CD4-positive, alpha-beta T cell treated with Interleukin-21 for 1 hour (primary cell): ENCODE results near the gene OSBPL5.
"Not testable (repeated sequence)": the region's sequence is repeated elsewhere in the genome, so short reads cannot be mapped to it uniquely, and the experiment has no call there.

ENCODE experiments used
- DNase-seq: peaks from one replicate; pipeline ENCODE4 v3.0.0-alpha.2; 2020

Gene OSBPL5

DNA sequence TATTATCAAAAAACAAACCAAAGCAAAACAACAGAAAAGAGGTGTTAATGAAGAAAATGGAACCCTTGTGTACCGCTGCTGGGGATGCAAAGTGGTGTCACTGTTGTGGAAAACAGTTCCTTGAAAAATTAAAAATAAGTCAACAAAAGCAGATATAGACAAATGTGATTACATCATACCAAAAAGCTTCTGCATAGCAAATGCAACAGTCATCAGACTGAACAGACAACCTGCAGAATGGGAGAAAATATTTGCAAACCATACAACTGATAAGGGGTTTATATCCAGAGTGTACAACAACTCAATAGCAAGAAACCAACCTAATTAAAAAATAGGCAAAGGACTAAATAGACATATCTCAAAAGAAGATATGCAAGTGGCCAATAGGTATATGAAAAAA is 85.0 kb downstream of the OSBPL5 start:
- no peak for DNase-seq

DNA sequence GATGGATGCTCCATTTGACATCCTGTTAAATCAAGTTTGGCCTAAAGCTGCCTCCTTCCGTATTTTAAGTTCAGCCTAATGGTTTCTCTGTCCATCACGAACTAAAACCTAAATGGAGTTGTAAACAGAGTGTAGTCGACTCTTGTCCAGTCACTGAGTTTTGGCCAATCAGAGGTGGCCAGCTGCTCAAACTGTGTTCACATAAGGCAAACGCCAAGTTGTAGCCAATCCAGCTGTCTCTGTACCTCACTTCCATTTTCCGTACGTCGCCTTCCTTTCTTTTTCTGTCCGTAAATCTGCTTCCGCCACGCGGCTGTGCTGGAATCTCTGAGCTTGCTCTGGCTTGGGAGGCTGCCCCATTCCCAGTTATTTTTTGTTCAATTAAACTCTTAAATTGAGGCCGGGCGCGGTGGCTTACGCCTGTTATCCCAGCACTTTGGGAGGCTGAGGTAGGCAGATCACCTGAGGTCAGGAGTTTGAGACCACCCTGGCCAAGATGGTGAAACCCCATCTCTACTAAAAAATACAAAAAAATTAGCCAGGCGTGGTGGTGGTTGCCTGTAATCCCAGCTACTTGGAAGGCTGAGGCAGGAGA is 87.2 kb downstream of the OSBPL5 start:
- DNase-seq, result no peak

DNA sequence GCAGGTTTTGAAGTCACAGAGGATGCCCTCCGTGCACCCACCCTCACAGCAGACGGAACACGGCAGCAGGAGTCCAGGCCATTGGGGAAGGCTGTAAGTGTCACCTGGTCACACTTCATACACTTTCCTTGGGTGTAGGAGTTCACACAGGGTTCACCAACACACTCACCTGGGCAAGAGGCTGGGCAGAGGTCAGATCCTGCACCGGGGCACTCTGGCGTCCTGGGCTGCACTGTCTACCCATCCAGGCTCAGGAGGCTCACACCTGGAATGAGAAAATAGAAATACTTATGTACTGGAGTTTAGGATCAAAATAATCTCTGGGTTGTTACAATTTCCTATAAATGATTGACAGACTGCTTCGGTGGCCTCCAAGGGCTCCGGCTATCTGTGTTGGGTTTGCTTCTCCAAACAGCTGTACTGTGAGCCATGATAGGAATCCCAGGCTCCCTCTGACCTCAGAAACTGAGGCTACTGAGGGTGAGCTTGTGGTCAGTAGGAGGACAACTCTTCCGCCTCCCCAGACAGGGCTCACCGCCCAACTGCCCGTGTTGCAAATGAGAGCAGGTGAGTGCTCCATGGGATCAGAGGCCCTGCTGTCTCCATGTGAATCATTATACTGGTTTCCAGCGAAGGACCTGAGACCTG is 87.8 kb downstream of the OSBPL5 start:
- no peak for DNase-seq

DNA sequence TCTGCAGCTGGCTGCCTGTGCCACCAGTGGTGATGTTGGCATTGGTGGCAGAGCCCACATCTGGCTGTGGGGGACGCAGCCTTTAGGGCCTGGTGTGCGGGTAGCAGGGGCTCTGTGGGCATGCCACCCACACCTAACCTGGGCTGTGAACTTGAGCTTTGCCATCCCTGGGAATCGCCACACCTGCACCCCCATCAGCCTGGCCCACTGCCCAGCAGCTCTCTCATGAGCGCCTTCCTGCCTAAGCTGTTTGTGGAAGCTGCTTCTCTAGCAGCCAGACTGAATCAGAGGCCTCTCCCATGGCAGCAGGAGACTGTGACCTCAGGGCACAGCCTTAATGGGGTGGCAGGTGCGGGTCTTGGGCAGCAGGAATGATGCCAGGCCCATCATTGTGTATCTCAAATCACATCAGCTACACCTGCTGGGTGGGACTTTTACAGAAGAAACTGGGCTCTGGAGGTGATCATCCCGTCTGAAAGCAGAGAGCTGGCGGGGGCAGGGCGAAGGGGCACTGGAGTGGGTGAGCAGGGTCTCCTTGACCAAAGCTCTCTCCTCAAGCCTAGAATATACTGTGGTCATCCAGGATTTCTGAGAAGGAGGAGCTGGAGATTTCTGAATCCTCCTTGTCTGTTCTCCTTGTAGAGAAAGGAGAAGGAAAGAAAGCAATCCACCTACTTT is 90.1 kb downstream of the OSBPL5 start:
- DNase-seq, result no peak

DNA sequence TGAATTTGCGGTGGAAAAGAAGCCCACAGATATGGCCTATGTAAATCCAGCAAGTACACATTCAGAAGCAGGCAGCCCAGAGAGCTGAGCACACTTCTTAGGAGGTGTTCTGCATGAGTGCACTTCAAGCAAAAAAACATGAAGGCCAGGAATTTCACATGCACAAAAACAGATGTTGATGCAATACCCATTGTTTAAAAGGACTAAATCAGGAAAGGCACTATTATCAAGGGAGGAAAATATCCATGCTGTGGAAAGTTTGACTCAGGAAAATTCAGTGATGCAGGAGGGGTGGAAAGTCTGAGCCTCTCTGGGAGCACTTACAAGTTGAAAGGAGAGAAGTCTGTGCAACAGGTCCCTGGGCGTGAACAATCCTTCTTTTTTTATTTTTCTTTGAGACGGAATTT is 92.1 kb downstream of the OSBPL5 start:
- no peak for DNase-seq

DNA sequence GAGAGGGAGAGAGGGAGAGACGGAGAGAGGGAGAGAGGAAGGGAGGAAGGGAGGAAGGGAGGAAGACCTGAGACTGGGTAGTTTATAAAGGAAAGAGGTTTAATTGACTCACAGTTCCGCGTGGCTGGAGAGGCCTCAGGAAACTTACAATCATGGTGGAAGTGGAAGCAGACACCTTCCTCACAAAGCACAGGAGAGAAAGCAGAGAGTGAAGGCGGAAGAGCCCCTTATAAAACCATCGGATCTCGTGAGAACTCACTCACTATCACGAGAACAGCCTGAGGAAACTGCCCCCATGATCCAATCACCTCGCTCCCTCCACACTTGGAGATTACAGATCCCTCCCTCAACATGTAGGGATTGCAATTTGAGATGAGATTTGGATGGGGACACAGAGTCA is 95.7 kb downstream of the OSBPL5 start:
- DNase-seq, result no peak

DNA sequence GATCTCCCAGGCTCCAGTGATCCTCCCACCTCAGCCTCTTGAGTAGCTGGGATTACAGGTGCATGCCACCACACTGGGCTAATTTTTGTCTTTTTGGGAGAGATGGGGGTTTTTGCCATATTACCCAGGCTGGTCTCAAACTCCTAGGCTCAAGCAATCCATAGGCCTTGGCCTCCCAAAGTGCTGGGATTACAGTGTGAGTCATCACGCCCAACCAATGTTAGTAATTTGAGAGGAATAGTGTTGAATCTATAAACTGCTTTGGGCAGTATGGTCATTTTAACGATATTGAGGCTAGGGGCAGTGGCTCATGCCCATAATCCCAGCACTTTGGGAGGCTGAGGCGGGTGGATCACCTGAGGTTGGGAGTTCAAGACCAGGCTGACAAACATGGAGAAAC is 98.8 kb downstream of the OSBPL5 start:
- not testable (repeated sequence) for DNase-seq

DNA sequence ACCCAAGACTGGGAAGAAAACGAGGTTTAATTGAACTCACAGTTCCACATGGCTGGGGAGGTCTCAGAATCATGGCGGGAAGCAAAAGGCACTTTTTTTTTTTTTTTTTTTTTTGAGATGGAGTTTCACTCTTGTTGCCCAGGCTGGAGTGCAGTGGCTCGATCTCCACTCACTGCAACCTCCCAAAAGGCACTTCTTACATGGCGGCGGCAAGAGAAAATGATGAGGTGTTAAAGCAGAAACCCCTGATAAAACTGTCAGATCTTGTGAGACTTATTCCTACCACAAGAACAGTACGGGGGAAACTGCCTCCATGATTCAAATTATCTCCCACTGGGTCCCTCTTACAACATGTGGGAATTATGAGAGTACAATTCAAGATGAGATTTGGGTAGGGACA is 100.4 kb downstream of the OSBPL5 start:
- not testable (repeated sequence) for DNase-seq

DNA sequence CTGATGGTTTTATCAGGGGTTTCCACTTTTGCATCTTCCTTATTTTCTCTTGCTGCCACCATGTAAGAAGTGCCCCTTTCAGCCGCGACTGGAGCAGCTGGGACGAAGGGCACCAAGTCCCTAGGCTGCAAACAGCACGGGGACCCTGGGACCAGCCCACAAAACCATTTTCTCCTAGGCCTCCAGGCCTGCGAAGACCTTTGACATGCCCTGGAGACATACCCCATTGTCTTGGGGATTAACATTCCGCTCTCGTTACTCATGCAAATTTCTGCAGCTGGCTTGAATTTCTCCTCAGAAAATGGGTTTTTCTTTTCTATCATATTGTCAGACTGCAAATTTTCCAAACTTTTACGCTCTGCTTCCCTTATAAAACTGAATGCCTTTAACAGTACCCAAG is 101.2 kb downstream of the OSBPL5 start:
- not testable (repeated sequence) for DNase-seq

DNA sequence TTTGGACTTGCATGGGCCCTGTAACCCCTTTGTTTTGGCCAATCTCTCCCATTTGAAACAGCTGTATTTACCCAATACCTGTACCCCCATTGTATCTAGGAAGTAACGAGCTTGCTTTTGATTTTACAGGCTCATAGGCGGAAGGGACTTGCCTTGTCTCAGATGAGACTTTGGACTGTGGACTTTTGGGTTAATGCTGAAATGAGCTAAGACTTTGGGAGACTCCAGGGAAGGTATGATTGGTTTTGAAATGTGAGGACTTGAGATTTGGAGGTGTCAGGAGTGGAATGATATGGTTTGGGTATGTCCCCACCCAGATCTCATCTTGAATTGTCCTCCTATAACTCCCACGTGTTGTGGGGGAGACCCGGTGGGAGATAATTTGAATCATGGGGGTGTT is 101.7 kb downstream of the OSBPL5 start:
- not testable (repeated sequence) for DNase-seq

DNA sequence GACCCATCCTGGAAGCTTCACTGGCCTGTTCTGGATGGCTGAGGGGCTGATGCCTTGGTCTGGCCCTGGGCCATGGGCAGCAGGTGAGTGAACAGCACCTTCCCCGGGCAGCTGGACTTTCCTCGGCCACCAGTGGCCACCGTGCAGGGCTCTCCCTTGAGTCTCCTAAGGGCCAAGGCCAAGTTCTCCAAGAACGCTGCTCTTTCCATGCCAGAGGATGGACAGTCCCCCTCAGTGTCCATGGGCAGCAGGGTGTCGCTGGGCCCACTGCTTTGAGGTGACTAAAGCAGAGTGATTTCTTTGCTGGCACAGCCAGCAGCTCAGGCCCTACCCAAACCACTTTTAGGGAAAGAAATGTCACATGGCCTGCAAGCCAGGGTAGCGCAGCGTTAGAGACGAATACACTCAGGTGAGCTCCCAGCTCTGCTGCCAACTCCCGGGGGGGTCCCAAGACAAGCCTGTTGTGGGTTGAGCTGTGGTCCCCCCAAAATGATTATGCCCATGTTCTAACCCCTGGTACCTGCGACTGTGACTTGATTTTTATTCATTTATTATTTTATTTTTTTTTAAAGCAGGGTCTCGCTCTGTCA is 104.6 kb downstream of the OSBPL5 start:
- no peak for DNase-seq

DNA sequence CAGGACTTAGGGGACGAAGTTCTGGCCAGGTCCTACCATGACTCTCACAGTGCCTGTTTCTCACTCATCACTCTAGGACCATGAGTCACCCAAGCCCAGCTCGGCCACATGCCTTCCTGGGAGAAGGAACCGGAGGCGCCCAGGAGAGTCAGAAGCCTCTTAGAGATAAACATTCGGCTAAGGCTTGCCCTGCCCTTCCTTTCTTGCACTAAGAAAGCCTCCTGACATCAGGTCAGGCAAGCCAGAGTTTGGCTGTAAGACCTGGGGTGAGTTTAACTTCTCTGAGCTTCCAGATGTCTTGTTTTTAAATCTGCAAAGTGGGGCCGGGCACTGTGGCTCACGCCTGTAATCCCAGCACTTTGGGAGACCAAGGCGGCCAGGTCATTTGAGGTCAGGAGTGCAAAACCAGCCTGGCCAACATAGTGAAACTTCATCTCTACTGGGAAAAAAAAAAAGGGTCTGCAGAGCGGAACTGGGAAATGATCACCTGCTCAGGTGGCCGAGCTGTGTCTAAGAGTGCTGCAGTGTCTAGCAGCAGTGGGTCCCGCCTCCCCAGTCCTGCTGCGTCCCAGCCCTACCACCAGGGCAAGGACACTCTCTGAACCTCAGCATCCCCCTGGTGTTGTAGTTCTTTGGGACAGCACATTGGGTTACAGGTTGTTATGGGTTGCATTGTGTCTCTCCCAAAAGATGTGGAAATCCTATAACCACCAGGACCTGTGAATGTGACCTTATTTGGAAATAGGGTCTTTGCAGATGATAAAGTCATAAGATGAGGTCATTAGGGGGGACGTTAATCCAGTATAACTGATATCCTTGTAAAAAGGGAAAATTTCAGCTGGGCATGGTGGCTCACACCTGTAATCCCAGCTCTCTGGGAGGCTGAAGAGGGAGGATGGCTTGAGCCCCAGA is 106.1 kb downstream of the OSBPL5 start:
- no peak for DNase-seq

DNA sequence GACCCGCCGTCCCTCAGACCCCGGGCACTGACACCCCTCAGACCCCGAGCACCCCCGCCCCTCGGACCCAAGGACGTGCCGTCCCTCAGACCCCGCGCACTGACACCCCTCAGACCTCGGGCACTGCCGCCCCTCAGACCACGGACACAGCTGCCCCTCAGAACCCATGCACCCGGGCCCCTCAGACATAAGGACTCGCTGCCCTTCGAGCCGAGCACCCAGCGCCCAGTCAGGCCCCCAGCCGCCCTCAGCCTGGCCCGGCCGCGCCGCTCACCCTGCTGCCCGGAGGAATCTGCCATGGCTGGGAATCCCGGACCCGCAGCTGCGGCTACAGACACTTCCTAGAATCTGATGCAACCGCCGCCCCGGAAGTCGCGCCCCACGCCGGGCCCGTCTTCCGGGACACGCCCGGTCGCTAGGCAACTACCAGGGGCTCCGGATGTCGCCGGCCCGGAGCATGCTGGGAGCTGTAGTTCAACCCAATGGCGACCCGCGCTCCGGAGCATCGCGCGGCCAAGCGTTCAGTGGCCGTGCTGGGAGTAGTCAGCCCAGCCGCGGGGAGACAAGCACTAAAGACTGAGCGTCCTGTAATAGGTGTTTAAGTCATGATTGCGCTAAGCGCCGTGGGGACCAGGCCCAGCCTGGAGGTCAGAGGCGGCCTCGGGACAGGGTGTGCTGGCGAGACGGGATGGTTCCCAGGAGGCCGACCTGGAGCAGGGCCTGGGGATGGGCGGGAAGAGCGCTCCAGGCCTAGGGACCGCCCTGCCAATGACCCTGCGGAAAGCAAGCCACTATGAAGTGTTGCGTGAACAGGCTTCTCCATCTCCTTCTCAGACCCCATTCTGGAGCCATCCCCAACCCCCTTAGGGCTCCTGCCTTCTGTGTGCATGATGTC is 107.8 kb downstream of the OSBPL5 start, which contains the start of gene CARS1:
Gene CARS1 (minus strand): TSS at position 355 of the 895 bp plus-strand sequence. CDS start 56 bp downstream, at position 299.
- DNase-seq, result peak; percentile 93

DNA sequence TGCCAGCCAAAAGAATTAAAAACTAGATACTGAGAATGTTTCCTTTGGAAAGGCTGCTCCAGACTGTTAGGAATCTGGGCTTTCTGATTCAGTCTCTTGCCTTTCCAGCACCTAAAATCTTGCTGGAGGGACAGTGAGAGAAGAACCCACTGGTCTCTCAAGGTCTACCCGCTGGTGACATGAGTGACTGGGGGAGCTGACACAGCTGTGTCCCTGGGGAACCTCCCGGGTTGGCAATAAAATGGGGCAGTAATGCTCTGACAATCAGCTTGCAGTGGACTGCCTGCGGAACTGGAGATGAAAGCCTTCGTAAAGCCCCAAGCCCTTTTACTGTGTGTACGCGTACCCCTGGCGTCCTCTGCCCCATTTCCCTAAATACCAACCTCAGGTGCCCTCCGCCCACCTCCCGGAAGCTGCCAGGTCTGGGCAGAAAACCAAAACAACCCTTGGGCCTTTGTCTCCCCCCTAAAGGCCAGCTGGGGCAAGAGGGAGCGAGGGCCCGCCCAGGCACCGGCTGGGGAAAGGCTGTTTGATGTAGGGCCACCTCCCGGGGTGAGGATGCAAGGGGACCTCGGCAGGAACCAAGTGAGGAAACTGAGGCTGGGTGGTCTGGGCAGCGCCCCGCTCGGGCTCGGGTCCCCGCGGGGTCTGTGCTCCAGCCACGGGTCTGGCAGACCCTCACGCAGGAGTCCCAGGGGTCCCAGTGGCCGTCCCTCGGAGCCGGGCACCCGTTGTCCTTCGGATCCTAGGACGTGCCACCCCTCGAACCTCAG is 108.6 kb downstream of the OSBPL5 start:
- DNase-seq, result peak; percentile 50

DNA sequence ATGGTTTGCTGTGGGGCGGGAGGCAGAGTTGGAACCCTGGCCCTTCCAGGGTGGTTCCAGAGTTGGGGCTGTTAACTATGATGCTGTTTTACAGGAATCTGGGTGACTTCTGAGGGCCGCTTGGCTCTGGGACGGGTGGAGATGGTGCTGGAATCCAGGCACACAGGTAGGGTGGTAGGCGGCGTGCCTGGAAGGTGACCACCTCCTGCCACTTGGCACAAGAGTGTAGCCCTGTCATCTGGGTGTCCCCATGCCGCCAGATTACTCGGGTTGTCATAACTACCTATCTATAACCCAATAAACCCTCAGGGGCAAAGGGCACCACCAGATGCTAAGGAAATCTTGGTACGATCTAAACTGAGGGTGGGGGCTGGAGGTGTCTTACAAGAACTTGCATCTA is 109.2 kb downstream of the OSBPL5 start:
- DNase-seq, result no peak

DNA sequence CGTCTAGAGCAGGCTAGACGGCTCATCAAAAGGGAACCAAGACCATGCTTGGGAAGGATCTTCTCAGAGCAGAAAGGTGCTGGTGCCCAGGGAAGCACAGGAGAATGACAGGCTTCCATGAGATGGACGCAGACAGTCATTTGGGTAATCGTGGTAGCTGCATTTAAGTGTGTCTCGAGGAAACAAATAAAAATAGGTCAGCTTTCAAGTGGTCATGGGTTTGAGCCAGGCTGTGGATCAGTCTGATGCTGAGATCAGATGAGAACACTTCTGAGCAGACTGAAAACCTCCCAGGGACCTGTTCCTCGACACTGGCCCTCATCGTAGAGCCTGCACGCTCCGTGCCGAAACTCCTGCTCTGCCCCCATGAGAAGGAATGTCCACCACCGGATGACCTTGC is 112.5 kb downstream of the OSBPL5 start:
- DNase-seq, result no peak

DNA sequence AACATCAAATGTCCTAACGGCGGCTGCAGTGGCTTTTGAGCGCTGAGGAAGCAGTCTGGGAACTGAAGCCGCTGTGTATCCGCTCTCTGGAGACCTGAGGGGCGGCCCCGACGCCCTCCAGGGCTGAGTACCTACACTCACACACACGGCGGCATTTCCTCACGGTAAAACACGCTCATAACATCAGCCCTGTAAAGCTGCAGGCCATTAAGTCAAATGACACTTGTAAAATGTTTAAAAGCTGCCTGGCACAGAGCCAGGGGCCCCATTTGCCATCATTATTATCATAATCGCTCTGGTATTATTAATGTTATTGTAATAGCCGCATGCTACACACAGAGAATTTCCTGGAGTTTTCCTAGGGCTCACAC is 113.0 kb downstream of the OSBPL5 start:
- no peak for DNase-seq

DNA sequence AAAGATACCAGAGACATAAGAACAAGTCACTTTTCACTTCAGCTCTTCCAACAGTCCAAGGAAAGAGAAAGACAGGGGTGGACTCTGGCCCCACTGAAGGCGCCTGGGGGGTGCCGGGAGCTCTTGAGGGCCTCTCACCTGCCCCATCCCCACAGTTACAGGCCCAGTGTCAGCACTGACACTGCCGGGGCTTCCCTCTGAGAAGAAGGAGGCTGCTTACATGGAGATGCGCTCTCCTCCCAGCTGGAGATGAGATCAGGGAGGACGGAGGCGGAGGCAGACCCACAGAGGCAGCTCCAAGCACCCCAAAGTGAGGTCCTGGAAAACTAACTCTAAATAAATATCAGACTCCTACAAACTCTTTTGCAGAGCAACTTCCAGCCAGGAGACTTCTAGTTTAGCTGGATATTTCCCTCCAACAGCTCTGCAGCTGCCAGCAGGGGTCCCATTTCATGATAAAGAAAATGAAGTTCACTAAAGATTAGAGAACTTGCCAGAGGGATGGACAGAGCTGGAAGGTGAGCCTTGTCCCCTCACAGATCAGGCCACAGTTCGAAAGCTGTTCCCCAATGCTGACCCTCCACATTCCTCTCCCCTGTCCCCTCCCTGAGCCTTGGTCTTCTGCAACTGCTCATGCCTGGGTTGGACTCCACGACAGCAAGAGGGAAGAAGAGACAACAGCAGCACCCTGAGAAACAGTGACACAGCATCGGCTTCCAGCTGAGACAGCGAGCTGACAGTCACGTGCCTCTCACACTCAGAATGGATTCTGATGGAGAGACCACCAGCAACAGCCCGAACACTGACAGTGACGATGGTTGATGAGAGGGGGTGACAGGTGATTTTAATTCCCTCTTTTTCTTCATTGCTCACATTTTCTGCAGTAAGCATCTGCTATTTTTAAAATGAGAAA is 113.7 kb downstream of the OSBPL5 start:
- DNase-seq, result no peak

DNA sequence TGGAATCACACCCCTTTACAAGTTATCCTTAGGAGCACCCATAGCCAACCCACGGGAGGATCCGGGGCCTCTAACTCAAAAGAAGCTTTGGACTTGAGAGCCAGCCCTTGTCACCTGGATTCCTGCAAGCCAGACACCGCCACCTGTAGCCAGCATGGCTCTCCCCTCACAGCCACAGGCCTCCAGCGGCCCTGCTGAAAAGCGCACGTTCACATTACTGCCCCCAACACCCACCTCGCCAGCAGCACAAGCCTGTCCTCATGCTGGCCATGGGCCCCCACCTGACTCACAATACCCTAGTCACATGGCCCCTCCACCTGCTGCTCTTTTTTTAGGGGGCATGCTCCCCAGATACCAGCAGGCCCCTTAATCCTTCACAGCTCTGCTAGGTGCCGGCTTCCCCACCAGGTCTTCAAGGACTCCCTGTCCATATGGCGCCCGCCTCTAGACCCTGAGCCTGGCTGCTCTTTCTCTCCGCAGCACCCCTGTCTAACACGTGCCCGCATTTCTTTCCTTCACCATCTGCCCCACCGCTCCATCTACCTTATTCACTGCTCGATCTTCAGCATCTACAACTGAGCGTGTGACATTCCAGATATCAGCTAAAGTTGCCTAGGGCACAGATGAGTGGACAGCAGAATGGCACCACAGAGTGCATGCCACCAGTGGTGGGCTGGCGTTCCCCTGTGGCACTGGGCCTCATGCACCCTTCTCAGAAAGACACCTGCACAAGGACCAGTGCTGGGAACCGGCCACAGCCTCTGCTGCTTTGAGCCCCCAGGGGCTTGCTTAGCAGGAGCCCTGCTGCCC is 114.5 kb downstream of the OSBPL5 start:
- no peak for DNase-seq
